Endothelial cell (in vitro differentiated cells): ENCODE measurements around the gene S100A16. TPM values are rescaled to one million over a fixed set of nuclear protein-coding genes. Genes with fewer than 3 reads are reported as not detected.

Experiments
- DNase-seq: peaks from one replicate; pipeline ENCODE4 v3.0.0; 2021; ENCODE audit warnings: low spot score
- H3K27ac Mint-ChIP-seq: one replicate; pipeline ENCODE4 v1.8.0; 2021; ENCODE audit warnings: mixed read lengths, inconsistent platforms; ENCODE audit not compliant: unreplicated experiment
- H3K27me3 Mint-ChIP-seq: one replicate; pipeline ENCODE4 v1.8.0; 2021; ENCODE audit warnings: mild to moderate bottlenecking, moderate library complexity, mixed read lengths, inconsistent platforms; ENCODE audit not compliant: unreplicated experiment
- H3K36me3 Mint-ChIP-seq: one replicate; pipeline ENCODE4 v1.8.0; 2021; ENCODE audit warnings: mild to moderate bottlenecking, low read depth, mixed read lengths, inconsistent platforms; ENCODE audit not compliant: unreplicated experiment
- H3K4me1 Mint-ChIP-seq: one replicate; pipeline ENCODE4 v1.8.0; 2021; ENCODE audit warnings: mild to moderate bottlenecking, mixed read lengths, inconsistent platforms; ENCODE audit not compliant: unreplicated experiment
- H3K4me3 Mint-ChIP-seq: one replicate; pipeline ENCODE4 v1.8.0; 2021; ENCODE audit warnings: mild to moderate bottlenecking, mixed read lengths, inconsistent platforms; ENCODE audit not compliant: unreplicated experiment
- H3K9me3 Mint-ChIP-seq: one replicate; pipeline ENCODE4 v1.8.0; 2021; ENCODE audit warnings: mixed read lengths, inconsistent platforms; ENCODE audit not compliant: unreplicated experiment
- CTCF ChIP-seq: fragments of 200-600 bp; sonication (generic); IDR thresholded peaks from one replicate; pipeline ENCODE4 v1.5.0; 2021; ENCODE audit warnings: antibody characterized with exemption; ENCODE audit not compliant: unreplicated experiment
- total RNA-seq: library from RNA; stranded (reverse); fragmentation: NEBNext Ultra II Directional; extraction: Animal tissue kit (Norgen Biotek cat#: 25700); gene quantifications from one replicate; pipeline ENCODE4 v1.2.1, GENCODE V29; 2021; ENCODE audit not compliant: unreplicated experiment

Gene S100A16
- total RNA-seq, 1 donor from 2014 or later = 363 TPM

GRCh38 chr1:153624965-153625611 lies 12.2 kb upstream of the S100A16 start:
- no peak for DNase-seq
- no peaks in the 10 kb centered on the region for H3K9me3 Mint-ChIP-seq
- H3K36me3 Mint-ChIP-seq = peaks cover 21% of the 10 kb centered on the region
- H3K4me3 Mint-ChIP-seq = peak overlapping the region; percentile 79
- peaks cover 11% of the 10 kb centered on the region for H3K27me3 Mint-ChIP-seq
- H3K27ac Mint-ChIP-seq = no peak overlapping the region
- TF ChIP-seq CTCF = no peak
- H3K4me1 Mint-ChIP-seq = peaks cover 47% of the 10 kb centered on the region

GRCh38 chr1:153623101-153623500 lies 10.2 kb upstream of the S100A16 start:
- Mint-ChIP-seq H3K9me3 (no peaks in the 10 kb centered on the region), H3K36me3 (peaks cover 27% of the 10 kb centered on the region), H3K27ac (peak overlapping the region; percentile 72), H3K4me1 (peaks cover 44% of the 10 kb centered on the region), H3K4me3 (no peak overlapping the region), H3K27me3 (peaks cover 14% of the 10 kb centered on the region)
- TF ChIP-seq CTCF = no peak
- no peak for DNase-seq

- H3K27me3 Mint-ChIP-seq = peaks cover 10% of the 10 kb centered on the region
- H3K4me3 Mint-ChIP-seq = no peak overlapping the region
- H3K36me3 Mint-ChIP-seq = peaks cover 18% of the 10 kb centered on the region
- H3K27ac Mint-ChIP-seq = no peak overlapping the region
- H3K4me1 Mint-ChIP-seq = peaks cover 13% of the 10 kb centered on the region
- no peak for DNase-seq
- no peaks in the 10 kb centered on the region for H3K9me3 Mint-ChIP-seq
- no peak for TF ChIP-seq CTCF
Observed at GRCh38 chr1:153619171-153619570, 6.2 kb upstream of the S100A16 start.

GRCh38 chr1:153617663-153618062 lies 4.7 kb upstream of the S100A16 start:
- peak; percentile 69 for DNase-seq
- peaks cover 7% of the 10 kb centered on the region for H3K36me3 Mint-ChIP-seq
- peaks cover 10% of the 10 kb centered on the region for H3K27me3 Mint-ChIP-seq
- H3K27ac Mint-ChIP-seq = no peak overlapping the region
- no peak overlapping the region for H3K4me3 Mint-ChIP-seq
- no peaks in the 10 kb centered on the region for H3K4me1 Mint-ChIP-seq
- H3K9me3 Mint-ChIP-seq = no peaks in the 10 kb centered on the region
- no peak for TF ChIP-seq CTCF

- H3K4me3 Mint-ChIP-seq = no peak overlapping the region
- no peak for DNase-seq
- no peak for TF ChIP-seq CTCF
- H3K36me3 Mint-ChIP-seq = peaks cover 6% of the 10 kb centered on the region
- peaks cover 4% of the 10 kb centered on the region for H3K4me1 Mint-ChIP-seq
- peaks cover 10% of the 10 kb centered on the region for H3K27me3 Mint-ChIP-seq
- no peaks in the 10 kb centered on the region for H3K9me3 Mint-ChIP-seq
- no peak overlapping the region for H3K27ac Mint-ChIP-seq
Observed at GRCh38 chr1:153616917-153617311, 4.0 kb upstream of the S100A16 start.
